Measurements from ENCODE around the gene CDC73. TPM values are rescaled to one million over a fixed set of nuclear protein-coding genes. Genes with fewer than 3 reads are reported as not detected.

Gene CDC73
- total RNA-seq, 1 donor from 2014 or later: 15.3 TPM

GRCh38 chr1:193293726-193294125 is 171.9 kb downstream of the CDC73 start:
- H3K27me3 ChIP-seq (ENCODE audit: control insufficient read depth, insufficient read depth, low read length): no peaks in the 10 kb centered on the region
- TF ChIP-seq CTCF (IDR thresholded peaks at IDR 0.05; ENCODE audit: insufficient read depth, low read length, severe bottlenecking): no peak
- H3K36me3 ChIP-seq (ENCODE audit: control insufficient read depth, insufficient read depth, low read length): no peaks in the 10 kb centered on the region
- DNase-seq (ENCODE audit: low read depth) (no peak), FAIRE-seq (no peak)
- H3K4me3 ChIP-seq (ENCODE audit: low read depth, low read length): no peak overlapping the region

- Histone ChIP-seq H3K36me3 (ENCODE audit: control insufficient read depth, insufficient read depth, low read length) (no peaks in the 10 kb centered on the region), H3K4me3 (ENCODE audit: low read depth, low read length) (no peak overlapping the region), H3K27me3 (ENCODE audit: control insufficient read depth, insufficient read depth, low read length) (no peaks in the 10 kb centered on the region)
- FAIRE-seq: no peak
- TF ChIP-seq CTCF (IDR thresholded peaks at IDR 0.05; ENCODE audit: insufficient read depth, low read length, severe bottlenecking): no peak
- DNase-seq (ENCODE audit: low read depth): no peak
Measured at GRCh38 chr1:193299038-193299437, 177.2 kb downstream of the CDC73 start.

- H3K36me3 ChIP-seq (ENCODE audit: control insufficient read depth, insufficient read depth, low read length): no peaks in the 10 kb centered on the region
- DNase-seq (ENCODE audit: low read depth): no peak
- H3K4me3 ChIP-seq (ENCODE audit: low read depth, low read length): no peak overlapping the region
- no peak for TF ChIP-seq CTCF (IDR thresholded peaks at IDR 0.05; ENCODE audit: insufficient read depth, low read length, severe bottlenecking)
- no peaks in the 10 kb centered on the region for H3K27me3 ChIP-seq (ENCODE audit: control insufficient read depth, insufficient read depth, low read length)
- FAIRE-seq: no peak
Measured at GRCh38 chr1:193301746-193302145, 179.9 kb downstream of the CDC73 start.

- no peak for TF ChIP-seq CTCF (IDR thresholded peaks at IDR 0.05; ENCODE audit: insufficient read depth, low read length, severe bottlenecking)
- no peaks in the 10 kb centered on the region for H3K36me3 ChIP-seq (ENCODE audit: control insufficient read depth, insufficient read depth, low read length)
- no peak overlapping the region for H3K4me3 ChIP-seq (ENCODE audit: low read depth, low read length)
- FAIRE-seq: no peak
- no peaks in the 10 kb centered on the region for H3K27me3 ChIP-seq (ENCODE audit: control insufficient read depth, insufficient read depth, low read length)
- no peak for DNase-seq (ENCODE audit: low read depth)
Measured at GRCh38 chr1:193303849-193304248, 182.0 kb downstream of the CDC73 start.

Other genes starting within 250 kb of the CDC73 start
- gene UCHL5, start 62.7 kb upstream of the CDC73 start, total RNA-seq: 26.3 and 47.0 TPM in 2 replicates
- 109 and 140 TPM in 2 replicates for gene RO60, start 62.4 kb upstream of the CDC73 start, total RNA-seq
- 5.0 and 10.1 TPM in 2 replicates for gene GLRX2, start 16.6 kb upstream of the CDC73 start, total RNA-seq
- gene B3GALT2, start 64.6 kb downstream of the CDC73 start, total RNA-seq: not detected in 2 replicates